NCI-H1417 (cell line): ENCODE data around the gene DSTYK.

Experiments
- DNase-seq, 3 experiments: peaks; one replicate each; lab custom pipeline; 2025; lab: John Stamatoyannopoulos, UW

Gene DSTYK, protein sequence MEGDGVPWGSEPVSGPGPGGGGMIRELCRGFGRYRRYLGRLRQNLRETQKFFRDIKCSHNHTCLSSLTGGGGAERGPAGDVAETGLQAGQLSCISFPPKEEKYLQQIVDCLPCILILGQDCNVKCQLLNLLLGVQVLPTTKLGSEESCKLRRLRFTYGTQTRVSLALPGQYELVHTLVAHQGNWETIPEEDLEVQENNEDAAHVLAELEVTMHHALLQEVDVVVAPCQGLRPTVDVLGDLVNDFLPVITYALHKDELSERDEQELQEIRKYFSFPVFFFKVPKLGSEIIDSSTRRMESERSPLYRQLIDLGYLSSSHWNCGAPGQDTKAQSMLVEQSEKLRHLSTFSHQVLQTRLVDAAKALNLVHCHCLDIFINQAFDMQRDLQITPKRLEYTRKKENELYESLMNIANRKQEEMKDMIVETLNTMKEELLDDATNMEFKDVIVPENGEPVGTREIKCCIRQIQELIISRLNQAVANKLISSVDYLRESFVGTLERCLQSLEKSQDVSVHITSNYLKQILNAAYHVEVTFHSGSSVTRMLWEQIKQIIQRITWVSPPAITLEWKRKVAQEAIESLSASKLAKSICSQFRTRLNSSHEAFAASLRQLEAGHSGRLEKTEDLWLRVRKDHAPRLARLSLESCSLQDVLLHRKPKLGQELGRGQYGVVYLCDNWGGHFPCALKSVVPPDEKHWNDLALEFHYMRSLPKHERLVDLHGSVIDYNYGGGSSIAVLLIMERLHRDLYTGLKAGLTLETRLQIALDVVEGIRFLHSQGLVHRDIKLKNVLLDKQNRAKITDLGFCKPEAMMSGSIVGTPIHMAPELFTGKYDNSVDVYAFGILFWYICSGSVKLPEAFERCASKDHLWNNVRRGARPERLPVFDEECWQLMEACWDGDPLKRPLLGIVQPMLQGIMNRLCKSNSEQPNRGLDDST

DNA sequence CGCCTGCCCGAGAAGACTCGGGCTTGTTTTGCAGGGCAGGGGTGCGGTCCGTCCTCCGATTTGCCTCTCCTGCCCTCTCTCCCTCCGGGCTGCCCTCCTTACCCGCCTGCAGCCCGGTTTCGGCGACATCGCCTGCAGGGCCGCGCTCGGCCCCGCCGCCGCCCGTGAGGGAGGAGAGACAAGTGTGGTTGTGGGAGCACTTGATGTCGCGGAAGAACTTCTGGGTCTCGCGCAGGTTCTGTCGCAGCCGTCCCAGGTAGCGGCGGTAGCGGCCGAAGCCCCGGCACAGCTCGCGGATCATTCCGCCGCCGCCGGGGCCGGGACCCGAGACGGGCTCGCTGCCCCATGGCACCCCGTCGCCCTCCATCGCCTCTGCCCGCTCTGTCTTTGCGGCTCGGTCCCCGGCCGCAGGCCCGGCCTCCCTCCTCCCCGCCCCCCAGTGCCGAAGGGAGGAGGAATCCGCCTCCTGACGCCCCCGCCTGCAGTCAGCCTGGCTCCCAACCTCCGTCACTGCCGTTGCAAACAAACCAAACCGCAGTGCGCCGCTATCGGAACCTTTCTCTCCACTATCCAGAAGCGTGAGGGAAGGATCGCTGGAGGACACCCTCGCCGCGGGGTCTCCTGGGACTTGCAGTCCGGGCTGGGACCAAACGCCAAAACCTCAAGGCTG, at the start of gene DSTYK:
DSTYK (minus strand) TSS at position 534 of the 670 bp plus-strand sequence; CDS start at position 367, 167 bp downstream.
- peak; percentile 96 to 99 (median 98) for DNase-seq

DNA sequence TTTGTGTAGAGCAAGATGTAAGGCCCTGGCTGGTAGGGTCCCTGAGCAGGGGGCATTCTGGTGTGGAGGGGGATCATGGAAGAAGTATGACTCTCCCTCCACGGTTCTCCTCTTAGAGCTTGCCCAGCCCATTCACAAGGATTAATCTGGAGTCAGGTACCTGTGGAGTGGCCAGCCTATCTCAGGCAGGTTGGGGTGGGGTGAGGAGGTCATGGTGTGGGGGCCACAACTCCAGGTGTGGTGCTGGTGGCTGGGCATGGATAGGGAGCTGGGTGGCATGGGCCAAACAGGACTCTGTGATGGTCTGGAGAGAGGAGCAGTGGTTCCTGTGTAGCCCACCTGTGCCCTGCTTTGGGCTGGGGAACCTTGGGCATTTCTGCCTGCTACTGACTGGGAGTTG, 48.5 kb upstream of the DSTYK start:
- no peak for DNase-seq

GRCh38 chr1:205259324-205259832, 47.9 kb upstream of the DSTYK start:
- DNase-seq, result no peak

- no peak for DNase-seq
Observed at GRCh38 chr1:205258719-205259118, 47.2 kb upstream of the DSTYK start.

GRCh38 chr1:205258261-205258691, 46.8 kb upstream of the DSTYK start:
- DNase-seq, result peak in 1 of 3 experiments; percentile 18

- no peak for DNase-seq
Observed at GRCh38 chr1:205257735-205258134, 46.2 kb upstream of the DSTYK start.

- DNase-seq, result no peak
Observed at GRCh38 chr1:205256951-205257625, 45.6 kb upstream of the DSTYK start.

- peak; percentile 76 to 95 (median 88) for DNase-seq
Observed at GRCh38 chr1:205255941-205256780, 44.7 kb upstream of the DSTYK start.

DNA sequence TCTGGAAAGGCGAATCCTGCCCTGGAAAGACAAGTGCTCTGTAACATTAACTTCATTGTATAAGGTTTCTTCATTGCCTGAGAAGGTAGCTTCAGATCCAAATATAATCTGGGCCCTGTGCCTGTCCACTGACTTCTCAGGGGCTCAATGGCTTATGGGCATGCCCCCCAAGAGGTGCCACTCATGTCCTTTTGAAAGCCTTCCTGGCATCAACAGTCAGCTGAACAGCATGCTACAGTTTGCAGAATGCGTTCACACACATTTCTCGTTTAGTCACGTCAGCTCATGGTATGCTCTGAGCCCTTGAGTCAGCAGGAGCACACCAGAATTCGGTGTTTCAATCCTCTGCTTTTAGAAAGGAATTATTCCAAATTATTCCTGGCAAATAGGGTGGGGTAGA, 40.1 kb upstream of the DSTYK start:
- no peak for DNase-seq

DNA sequence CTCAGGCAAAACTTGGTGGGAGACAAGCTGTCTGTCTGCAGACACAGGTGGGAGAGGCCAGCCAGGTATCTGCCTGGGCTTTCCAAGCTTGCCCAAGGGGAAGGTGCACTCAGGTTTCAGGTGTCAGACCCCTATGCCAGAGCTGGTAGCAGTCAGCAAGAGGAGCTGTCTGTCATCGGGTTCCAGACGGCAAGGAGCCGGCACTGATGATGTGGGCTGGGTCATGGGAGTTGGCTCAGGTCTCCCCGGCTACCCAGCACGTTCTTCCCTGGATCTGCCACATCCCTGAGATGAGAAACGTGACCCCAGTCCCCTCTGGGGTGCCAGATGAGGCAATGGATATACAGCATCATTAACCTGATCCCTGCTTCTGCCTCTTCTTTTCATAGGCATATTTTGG, 39.2 kb upstream of the DSTYK start:
- DNase-seq, result peak in 1 of 3 experiments; percentile 14

DNA sequence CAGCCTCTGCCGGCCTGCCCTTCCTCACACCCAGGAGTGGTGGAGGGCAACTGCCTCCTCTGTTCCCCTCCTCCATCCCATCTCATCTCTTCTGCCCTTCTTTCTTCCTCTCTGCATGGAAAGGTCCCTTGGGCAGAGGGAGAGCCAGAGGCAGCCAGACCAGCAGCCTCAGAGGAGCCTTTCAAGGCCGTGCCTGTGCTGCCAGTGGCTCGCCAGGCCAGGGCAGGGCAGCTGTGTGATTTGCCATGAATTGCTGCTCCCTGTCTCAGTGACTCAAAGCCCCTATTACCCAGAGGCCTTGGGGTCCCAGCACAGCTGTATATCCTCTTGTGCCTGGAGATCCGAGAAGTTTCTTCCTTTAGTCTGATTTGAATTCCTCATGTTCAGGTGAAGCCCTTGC, 38.1 kb upstream of the DSTYK start:
- DNase-seq, result no peak

DNA sequence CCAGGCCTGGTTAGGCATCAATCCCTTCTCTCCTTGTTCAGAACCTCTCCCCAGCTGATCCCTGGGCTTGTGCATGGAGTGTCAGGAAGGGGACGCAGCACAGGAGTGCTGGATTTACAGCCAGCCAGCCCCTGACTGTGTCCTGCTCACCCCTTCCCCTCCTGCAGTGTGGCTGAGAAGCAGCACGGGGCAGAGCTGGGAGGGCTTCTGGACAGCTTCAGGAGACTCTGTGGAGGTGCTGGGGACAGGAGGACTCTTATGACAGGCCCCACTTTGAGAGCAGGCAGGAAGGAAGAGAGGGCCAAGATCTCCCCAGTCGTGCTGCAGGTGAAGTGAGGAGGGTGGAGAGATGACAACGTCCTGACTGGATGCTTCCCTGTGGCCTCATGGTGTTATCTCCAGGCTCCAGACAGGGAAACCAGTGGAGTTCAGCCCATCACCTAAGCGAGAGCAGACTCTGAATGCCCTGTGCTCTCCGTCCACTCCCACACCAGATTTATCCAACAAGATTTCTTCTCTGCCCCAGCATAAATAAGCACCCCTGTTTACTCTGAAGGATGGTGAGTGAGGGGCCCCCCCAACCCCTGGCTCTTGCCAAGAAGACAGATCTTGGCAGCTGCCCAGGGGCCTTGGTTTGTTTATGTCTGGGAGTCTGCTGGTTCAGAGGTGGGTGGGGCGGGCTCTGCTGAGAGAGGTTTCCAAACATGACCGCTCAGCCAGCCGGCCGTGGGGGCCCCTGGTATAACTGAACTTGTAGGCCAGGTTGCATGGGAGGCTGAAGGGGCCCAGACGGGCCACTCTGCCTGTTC, 37.5 kb upstream of the DSTYK start:
- peak; percentile 38 to 59 (median 48) for DNase-seq

DNA sequence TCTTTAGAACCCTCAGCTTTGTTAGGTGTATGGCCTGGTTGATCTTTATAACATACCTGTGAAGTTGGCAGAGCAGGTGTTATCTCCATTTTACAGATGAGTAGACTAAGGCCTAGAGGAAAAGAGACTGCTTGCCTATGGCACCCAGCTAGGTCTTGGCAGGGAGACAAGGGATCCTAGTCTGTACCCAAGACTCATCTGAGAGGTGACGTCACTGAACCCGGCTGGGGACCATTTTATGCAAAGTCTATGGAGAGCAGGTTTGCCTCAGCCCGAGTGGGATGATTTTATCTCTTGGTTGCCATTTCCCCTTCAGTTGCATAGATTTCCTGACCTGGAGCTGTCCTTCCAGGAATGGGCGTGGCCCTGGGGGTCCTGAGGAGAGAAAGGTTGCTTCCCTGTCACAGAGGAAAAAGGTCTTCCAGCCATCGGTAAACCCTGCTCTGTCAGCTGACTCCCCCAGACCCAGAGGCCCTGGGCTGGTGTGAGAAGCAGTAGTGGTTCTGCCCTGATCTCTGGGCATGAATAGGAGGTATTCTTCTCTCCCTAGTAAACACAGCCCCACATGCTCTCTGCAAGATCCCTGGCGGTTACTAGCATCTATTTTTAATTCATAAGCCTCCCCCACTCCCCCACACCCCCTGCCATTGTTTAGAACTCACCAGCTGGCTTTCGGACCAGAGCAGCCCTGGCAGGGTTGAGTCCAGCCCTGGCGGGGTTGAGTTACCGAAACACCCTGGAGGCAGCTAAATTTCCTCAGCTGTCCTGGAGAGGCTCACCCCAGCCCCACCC, 35.8 kb upstream of the DSTYK start:
- DNase-seq, result peak in 2 of 3 experiments; percentile 25 to 47

GRCh38 chr1:205246351-205247119, 35.0 kb upstream of the DSTYK start:
- no peak for DNase-seq

DNA sequence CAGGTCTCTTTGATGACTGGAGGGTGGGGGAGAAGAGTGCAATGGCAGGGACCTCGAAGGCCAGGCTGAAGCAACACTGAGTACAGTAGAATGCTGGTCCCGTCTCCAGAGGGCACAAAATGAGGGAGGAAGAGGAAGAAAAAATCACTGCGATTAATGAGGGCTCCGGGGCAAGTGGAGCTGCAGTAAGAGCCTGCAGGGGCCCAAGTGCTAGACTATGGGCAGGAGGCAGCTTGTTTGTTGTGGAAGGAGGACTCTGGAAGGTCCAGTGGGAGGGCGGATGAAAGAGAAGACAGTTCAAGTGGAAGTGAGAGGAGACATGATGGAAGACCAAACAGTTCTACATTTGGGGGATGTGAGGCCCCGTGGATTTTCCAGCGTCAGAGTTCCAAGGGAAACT, 33.6 kb upstream of the DSTYK start:
- DNase-seq, result no peak

DNA sequence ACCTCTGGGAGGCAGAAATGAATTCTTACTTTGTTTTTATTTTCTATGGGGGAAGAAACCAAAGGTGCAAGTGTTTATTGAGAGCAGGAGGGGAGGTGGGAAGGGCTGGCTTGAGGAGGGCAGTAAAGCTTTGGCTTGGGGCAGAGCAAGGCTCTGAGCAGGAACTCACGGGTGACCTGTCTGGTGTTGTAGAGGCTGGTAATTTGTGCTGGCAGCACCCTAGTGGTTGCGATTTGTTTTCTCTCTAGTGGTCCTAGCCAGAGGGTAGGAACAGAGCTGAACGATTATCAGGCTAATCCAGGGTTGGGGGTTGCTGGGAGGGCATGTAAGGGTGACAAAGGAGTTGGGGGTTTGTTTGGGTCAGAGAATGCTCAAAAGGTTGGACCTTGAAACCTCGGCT, 32.9 kb upstream of the DSTYK start:
- DNase-seq, result no peak

- DNase-seq, result no peak
Observed at GRCh38 chr1:205243350-205244191, 32.1 kb upstream of the DSTYK start.
